ENCODE measurements around the gene ZFAND3. TPM values are rescaled to one million over a fixed set of nuclear protein-coding genes. Genes with fewer than 3 reads are reported as not detected.

Gene ZFAND3
- polyA plus RNA-seq, 1 experiment, result 15.5 TPM

- ChIA-PET CTCF (no interaction called here), POLR2A (no interaction called here)
- TF ChIP-seq CTCF (IDR thresholded peaks at IDR 0.05; ENCODE audit: low read depth, low read length), result no peak
- Histone ChIP-seq H3K27me3 (ENCODE audit: control insufficient read depth, insufficient read depth, low read length) (no peaks in the 10 kb centered on the region), H3K27ac (ENCODE audit: low read depth, low read length) (no peak overlapping the region), H3K4me3 (ENCODE audit: low read depth, low read length) (no peak overlapping the region), H3K9me3 (ENCODE audit: control insufficient read depth, insufficient read depth, low read length) (0 out of 2 replicates have a peak, but pooled peaks cover 2% of the 10 kb centered on the region)
- DNase-seq (ENCODE audit: low read depth, low spot score), result no peak
Observed at GRCh38 chr6:37897818-37898515, 78.4 kb downstream of the ZFAND3 start.

GRCh38 chr6:37903351-37904340, 84.1 kb downstream of the ZFAND3 start:
- ChIA-PET CTCF (interaction anchor here (0.8 to 1.4 kb wide), 3 partner anchors 44 to 198 kb away, joined by 3 to 7 read pairs (median 7); no protein-coding TSS in a partner anchor), POLR2A (no interaction called here)
- 0 out of 2 replicates have a peak, but pooled peaks cover 2% of the 10 kb centered on the region for H3K9me3 ChIP-seq (ENCODE audit: control insufficient read depth, insufficient read depth, low read length)
- no peak for DNase-seq (ENCODE audit: low read depth, low spot score)
- H3K27me3 ChIP-seq (ENCODE audit: control insufficient read depth, insufficient read depth, low read length), result no peaks in the 10 kb centered on the region
- no peak overlapping the region for H3K27ac ChIP-seq (ENCODE audit: low read depth, low read length)
- no peak overlapping the region for H3K4me3 ChIP-seq (ENCODE audit: low read depth, low read length)
- TF ChIP-seq CTCF (IDR thresholded peaks at IDR 0.05; ENCODE audit: low read depth, low read length), result no peak

- CTCF ChIA-PET, result no interaction called here
- H3K27me3 ChIP-seq (ENCODE audit: control insufficient read depth, insufficient read depth, low read length), result no peaks in the 10 kb centered on the region
- H3K27ac ChIP-seq (ENCODE audit: low read depth, low read length), result no peak overlapping the region
- POLR2A ChIA-PET, result no interaction called here
- no peak for TF ChIP-seq CTCF (IDR thresholded peaks at IDR 0.05; ENCODE audit: low read depth, low read length)
- no peaks in the 10 kb centered on the region for H3K9me3 ChIP-seq (ENCODE audit: control insufficient read depth, insufficient read depth, low read length)
- no peak overlapping the region for H3K4me3 ChIP-seq (ENCODE audit: low read depth, low read length)
- DNase-seq (ENCODE audit: low read depth, low spot score), result no peak
Observed at GRCh38 chr6:37904590-37904989, 85.1 kb downstream of the ZFAND3 start.

DNA sequence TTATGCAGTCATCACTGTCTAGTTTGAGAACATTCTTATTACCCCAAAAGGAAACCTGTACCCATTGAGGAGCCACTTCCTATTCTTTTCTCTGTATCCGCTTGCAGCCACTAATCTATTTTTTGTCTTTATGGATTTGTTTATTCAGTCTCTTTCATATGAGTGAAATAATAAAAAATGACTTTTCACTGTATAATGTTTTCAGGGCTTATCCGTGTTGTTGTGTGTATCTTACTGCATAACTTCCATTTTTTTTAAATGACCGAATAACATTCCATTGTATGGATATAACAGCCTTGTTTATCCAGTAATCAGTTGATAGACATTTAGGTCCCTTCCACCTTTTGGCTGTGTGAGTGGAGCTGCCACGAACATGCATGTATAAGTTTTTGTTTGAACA, 86.6 kb downstream of the ZFAND3 start:
- H3K27me3 ChIP-seq (ENCODE audit: control insufficient read depth, insufficient read depth, low read length), result no peaks in the 10 kb centered on the region
- CTCF ChIA-PET, result no interaction called here
- no peak for DNase-seq (ENCODE audit: low read depth, low spot score)
- no peaks in the 10 kb centered on the region for H3K9me3 ChIP-seq (ENCODE audit: control insufficient read depth, insufficient read depth, low read length)
- POLR2A ChIA-PET, result no interaction called here
- H3K4me3 ChIP-seq (ENCODE audit: low read depth, low read length), result no peak overlapping the region
- no peak overlapping the region for H3K27ac ChIP-seq (ENCODE audit: low read depth, low read length)
- TF ChIP-seq CTCF (IDR thresholded peaks at IDR 0.05; ENCODE audit: low read depth, low read length), result no peak

DNA sequence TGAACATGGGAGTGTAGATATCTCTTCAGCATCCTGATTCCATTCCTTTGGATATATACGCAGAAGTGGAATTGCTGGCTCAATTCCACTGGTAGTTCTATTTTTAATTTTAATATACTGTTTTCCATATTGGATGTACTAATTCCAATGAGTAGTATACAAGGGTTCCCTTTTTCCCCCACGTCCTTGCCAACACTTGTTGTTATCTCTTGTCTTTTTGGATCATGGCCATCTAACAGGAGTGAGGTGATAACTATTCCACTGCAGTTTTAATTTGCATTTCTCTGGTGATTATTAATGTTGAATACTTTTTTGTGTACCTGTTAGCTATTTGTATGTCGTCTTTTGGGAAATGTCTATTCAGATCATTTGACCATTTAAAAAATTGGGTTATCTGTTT, 91.5 kb downstream of the ZFAND3 start:
- no peak for DNase-seq (ENCODE audit: low read depth, low spot score)

More for the DNA sequence above, 91.5 kb downstream of the ZFAND3 start:
- H3K27ac ChIP-seq (ENCODE audit: low read depth, low read length), result no peak overlapping the region
- ChIA-PET POLR2A (no interaction called here), CTCF (no interaction called here)
- H3K4me3 ChIP-seq (ENCODE audit: low read depth, low read length), result no peak overlapping the region
- H3K27me3 ChIP-seq (ENCODE audit: control insufficient read depth, insufficient read depth, low read length), result no peaks in the 10 kb centered on the region
- TF ChIP-seq CTCF (IDR thresholded peaks at IDR 0.05; ENCODE audit: low read depth, low read length), result no peak
- H3K9me3 ChIP-seq (ENCODE audit: control insufficient read depth, insufficient read depth, low read length), result peaks cover 3% of the 10 kb centered on the region; the same call in 1 of the 2 replicates

Measured in AG04450 (cell line).